PC-9 (cell line): ENCODE data around the gene SPTB. TPM values are rescaled to one million over a fixed set of nuclear protein-coding genes. Genes with fewer than 3 reads are reported as not detected.

Experiments used
- BruUV-seq: library from RNA; stranded (reverse); fragments of 400-500 nt; replicated peaks from 2 replicates; lab custom pipeline; 2021; lab: Mats Ljungman, UMichigan
- CTCF ChIA-PET: fragments of 300-600 bp; sonication (Branson Sonifier 250); formaldehyde crosslinking; loops from one replicate; lab custom pipeline; 2022; ENCODE audit warnings: antibody characterized with exemption; lab: Charles Lee
- POLR2A ChIA-PET: fragments of 300-600 bp; sonication (Branson Sonifier 250); formaldehyde crosslinking; loops from one replicate; lab custom pipeline; 2022; ENCODE audit warnings: antibody characterized with exemption; ENCODE audit not compliant: unreplicated experiment; lab: Charles Lee
- DNase-seq, 2 experiments: peaks; one replicate each; pipeline versions ENCODE4 v3.0.0 to v3.0.0-alpha.2; 2015 to 2022; ENCODE audit warnings: mixed read lengths in 1 of 2
- H2AFZ ChIP-seq: fragments of 200-600 bp; sonication (generic); 2 replicates; pipeline ENCODE4 v1.8.1; 2017; ENCODE audit warnings: antibody characterized with exemption
- H3F3A ChIP-seq: fragments of 200-600 bp; sonication (generic); 2 replicates; pipeline ENCODE4 v1.8.1; 2017; ENCODE audit warnings: antibody characterized with exemption, mild to moderate bottlenecking, low read depth; ENCODE audit not compliant: insufficient read depth
- H3K27ac ChIP-seq: fragments of 200-600 bp; sonication (generic); 2 replicates; pipeline ENCODE4 v1.6.1; 2016; ENCODE audit warnings: mixed run types
- H3K27me3 ChIP-seq: fragments of 200-600 bp; sonication (generic); 2 replicates; pipeline ENCODE4 v1.6.1; 2016; ENCODE audit warnings: low read depth, mixed run types; ENCODE audit not compliant: insufficient read depth
- H3K36me3 ChIP-seq: fragments of 200-600 bp; sonication (generic); 2 replicates; pipeline ENCODE4 v1.6.1; 2016; ENCODE audit warnings: low read depth, mixed run types
- H3K4me1 ChIP-seq: fragments of 200-600 bp; sonication (generic); replicated peaks from 2 replicates; pipeline ENCODE4 v1.6.1; 2016; ENCODE audit warnings: mixed run types; ENCODE audit not compliant: insufficient read depth
- H3K4me2 ChIP-seq: fragments of 200-600 bp; sonication (generic); 2 replicates; pipeline ENCODE4 v1.6.1; 2017; ENCODE audit warnings: mixed run types
- H3K4me3 ChIP-seq: fragments of 200-600 bp; sonication (generic); 2 replicates; pipeline ENCODE4 v1.6.1; 2016; ENCODE audit warnings: mixed run types
- H3K79me2 ChIP-seq: fragments of 200-600 bp; sonication (generic); 2 replicates; pipeline ENCODE4 v1.6.1; 2017; ENCODE audit warnings: low read depth, mixed run types
- H3K9me2 ChIP-seq: fragments of 200-600 bp; sonication (generic); 2 replicates; pipeline ENCODE4 v1.8.1; 2017; ENCODE audit warnings: mild to moderate bottlenecking; ENCODE audit not compliant: insufficient read depth
- H3K9me3 ChIP-seq: fragments of 200-600 bp; sonication (generic); 2 replicates; pipeline ENCODE4 v1.8.1; 2016; ENCODE audit warnings: low read depth; ENCODE audit not compliant: insufficient read depth
- H4K20me1 ChIP-seq: fragments of 200-600 bp; sonication (generic); 2 replicates; pipeline ENCODE4 v1.8.1; 2017; ENCODE audit not compliant: insufficient read depth
- EZH2 ChIP-seq: fragments of 200-600 bp; sonication (generic); IDR thresholded peaks from 2 replicates; pipeline ENCODE4 v1.8.0; 2017; ENCODE audit warnings: antibody characterized with exemption, low read depth
- intact Hi-C: fragments of 100-400 bp; cut with micrococcal nuclease; formaldehyde crosslinking; loops from one replicate; pipeline ENCODE4 v1.10.0; 2022; ENCODE audit not compliant: unreplicated experiment
- total RNA-seq: library from RNA; stranded (reverse); gene quantifications from 2 replicates; pipeline ENCODE4 v1.2.3, GENCODE V29; 2021
- TF ChIP-seq, protein P1 (sequence below): fragments of 200-600 bp; sonication (generic); conservative IDR thresholded peaks from 2 replicates; pipeline ENCODE4 v1.6.1; 2017; ENCODE audit warnings: mixed run types, antibody characterized with exemption, mild to moderate bottlenecking, moderate library complexity

SPTB gene
- total RNA-seq, 1 experiment from 2014 or later = 0.50 TPM

DNA sequence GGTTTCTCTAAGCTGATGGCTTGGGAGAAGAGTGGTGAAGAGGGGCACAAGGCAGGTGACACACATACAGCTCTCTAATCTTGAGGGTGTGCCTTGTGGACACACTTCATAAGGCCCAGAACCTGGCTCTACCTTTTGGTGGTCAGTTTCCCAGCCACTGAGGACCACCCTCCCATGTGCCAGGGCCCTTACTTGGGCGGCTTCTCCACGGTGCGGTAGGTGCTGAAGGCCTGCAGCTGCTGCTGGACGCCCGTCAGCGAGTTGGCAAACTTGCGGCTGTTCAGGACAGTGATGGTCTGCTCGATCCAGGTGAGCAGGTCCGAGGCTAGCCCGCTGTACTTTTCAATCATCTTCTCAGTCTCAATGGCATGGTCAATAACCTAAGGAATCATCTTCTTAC lies 80.2 kb downstream of the SPTB start:
- Histone ChIP-seq H2AFZ (no peak overlapping the region), H3F3A (peaks cover 2% of the 10 kb centered on the region; the same call in 1 of the 2 replicates), H3K4me1 (peaks cover 5% of the 10 kb centered on the region), H3K27ac (no peak overlapping the region), H3K4me2 (no peak overlapping the region), H4K20me1 (no peaks in the 10 kb centered on the region), H3K79me2 (no peaks in the 10 kb centered on the region), H3K9me2 (no peaks in the 10 kb centered on the region), H3K9me3 (no peaks in the 10 kb centered on the region), H3K36me3 (no peaks in the 10 kb centered on the region), H3K27me3 (0 out of 2 replicates have a peak, but pooled peaks cover 2% of the 10 kb centered on the region), H3K4me3 (no peak overlapping the region)
- POLR2A ChIA-PET = no interaction called here
- CTCF ChIA-PET = interaction anchor here (0.6 to 1.4 kb wide), 5 partner anchors 10 to 125 kb away, joined by 3 to 19 read pairs (median 3); no protein-coding TSS in a partner anchor
- TF ChIP-seq, protein P1, sequence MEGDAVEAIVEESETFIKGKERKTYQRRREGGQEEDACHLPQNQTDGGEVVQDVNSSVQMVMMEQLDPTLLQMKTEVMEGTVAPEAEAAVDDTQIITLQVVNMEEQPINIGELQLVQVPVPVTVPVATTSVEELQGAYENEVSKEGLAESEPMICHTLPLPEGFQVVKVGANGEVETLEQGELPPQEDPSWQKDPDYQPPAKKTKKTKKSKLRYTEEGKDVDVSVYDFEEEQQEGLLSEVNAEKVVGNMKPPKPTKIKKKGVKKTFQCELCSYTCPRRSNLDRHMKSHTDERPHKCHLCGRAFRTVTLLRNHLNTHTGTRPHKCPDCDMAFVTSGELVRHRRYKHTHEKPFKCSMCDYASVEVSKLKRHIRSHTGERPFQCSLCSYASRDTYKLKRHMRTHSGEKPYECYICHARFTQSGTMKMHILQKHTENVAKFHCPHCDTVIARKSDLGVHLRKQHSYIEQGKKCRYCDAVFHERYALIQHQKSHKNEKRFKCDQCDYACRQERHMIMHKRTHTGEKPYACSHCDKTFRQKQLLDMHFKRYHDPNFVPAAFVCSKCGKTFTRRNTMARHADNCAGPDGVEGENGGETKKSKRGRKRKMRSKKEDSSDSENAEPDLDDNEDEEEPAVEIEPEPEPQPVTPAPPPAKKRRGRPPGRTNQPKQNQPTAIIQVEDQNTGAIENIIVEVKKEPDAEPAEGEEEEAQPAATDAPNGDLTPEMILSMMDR = no peak
- TF ChIP-seq EZH2 = no peak
- no peak for DNase-seq
- BruUV-seq = no TSS peak
- intact Hi-C loops = no loop called here

DNA sequence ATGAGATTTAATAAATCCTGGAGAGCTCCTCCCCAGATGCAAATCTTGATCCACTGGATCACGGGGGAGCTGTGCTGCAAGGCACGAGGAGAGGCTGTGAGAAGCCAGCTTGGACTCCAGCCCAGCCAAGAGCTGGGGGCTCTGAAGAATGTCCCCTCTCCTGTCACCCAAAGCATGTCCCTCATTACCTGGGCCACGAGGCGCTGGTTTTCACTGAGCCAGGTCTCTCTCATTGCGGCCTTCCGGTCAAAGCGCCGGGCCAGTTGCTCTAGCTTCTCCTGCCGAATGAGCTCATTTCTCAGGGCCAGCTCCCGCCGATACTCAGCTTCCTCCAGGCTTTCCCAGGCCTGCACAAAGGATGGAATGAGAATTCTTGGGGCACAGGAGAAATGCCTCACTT lies 83.3 kb downstream of the SPTB start:
- no TSS peak for BruUV-seq
- Histone ChIP-seq H3K27ac (no peak overlapping the region), H3K4me3 (no peak overlapping the region), H3K4me2 (no peak overlapping the region), H3F3A (no peaks in the 10 kb centered on the region), H3K79me2 (no peaks in the 10 kb centered on the region), H3K36me3 (no peaks in the 10 kb centered on the region), H3K4me1 (no peaks in the 10 kb centered on the region), H4K20me1 (no peaks in the 10 kb centered on the region), H3K27me3 (0 out of 2 replicates have a peak, but pooled peaks cover 7% of the 10 kb centered on the region), H3K9me3 (no peaks in the 10 kb centered on the region), H2AFZ (no peak overlapping the region), H3K9me2 (no peaks in the 10 kb centered on the region)
- POLR2A ChIA-PET = interaction anchor here (0.6 kb wide), 1 partner anchor 85 kb away, joined by 3 read pairs; no protein-coding TSS in a partner anchor
- intact Hi-C loops = no loop called here
- TF ChIP-seq, protein P1 = no peak
- TF ChIP-seq EZH2 = no peak
- CTCF ChIA-PET = no interaction called here
- no peak for DNase-seq

DNA sequence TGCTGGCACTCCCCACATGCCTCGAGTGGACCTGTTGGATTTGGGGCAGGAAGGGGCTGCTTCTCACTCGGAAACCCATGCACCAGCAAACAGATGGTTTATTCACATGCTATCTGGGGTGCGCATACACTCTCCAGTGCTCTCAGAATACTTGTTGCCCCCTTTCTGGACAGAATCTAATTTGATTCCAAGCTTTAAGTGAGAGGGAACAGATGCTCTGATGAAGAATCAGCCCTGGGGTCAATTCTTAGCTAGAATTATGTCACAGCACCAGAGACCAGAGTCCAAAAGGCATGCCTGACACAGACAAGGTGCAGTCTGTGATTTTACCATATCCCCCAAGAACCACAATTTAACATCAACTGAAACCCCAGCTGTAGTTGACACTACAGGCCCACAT lies 83.8 kb downstream of the SPTB start:
- Histone ChIP-seq H4K20me1 (no peaks in the 10 kb centered on the region), H3K4me3 (no peak overlapping the region), H3K79me2 (no peaks in the 10 kb centered on the region), H3K36me3 (no peaks in the 10 kb centered on the region), H2AFZ (no peak overlapping the region), H3F3A (no peaks in the 10 kb centered on the region), H3K27ac (no peak overlapping the region), H3K4me2 (no peak overlapping the region), H3K9me2 (no peaks in the 10 kb centered on the region), H3K4me1 (no peaks in the 10 kb centered on the region), H3K9me3 (no peaks in the 10 kb centered on the region), H3K27me3 (0 out of 2 replicates have a peak, but pooled peaks cover 7% of the 10 kb centered on the region)
- TF ChIP-seq EZH2 = no peak
- TF ChIP-seq, protein P1 = no peak
- ChIA-PET CTCF (no interaction called here), POLR2A (interaction anchor here (0.6 kb wide), 1 partner anchor 86 kb away, joined by 3 read pairs; no protein-coding TSS in a partner anchor)
- no peak for DNase-seq
- intact Hi-C loops = no loop called here
- BruUV-seq = no TSS peak
